Left cardiac atrium (tissue), 4 donors: ENCODE measurements around the gene DDA1. TPM values are rescaled to one million over a fixed set of nuclear protein-coding genes. Genes with fewer than 3 reads are reported as not detected.

Source experiments
- ATAC-seq, 2 donors: fragments of 200-7000 bp; cut with Tn5 transposase; one replicate each; pipeline ENCODE4 v1.9.1; 2020; ENCODE audit warnings: mild to moderate bottlenecking in 2 of 2, moderate library complexity in 2 of 2
- DNase-seq: peaks from one replicate; pipeline ENCODE4 v3.0.0-alpha.2; 2020
- intact Hi-C, 2 donors: fragments of 100-400 bp; cut with DNase I; formaldehyde crosslinking; loops; one replicate each; pipeline versions ENCODE4 v1.14.1 to v1.15.1; 2022 to 2023
- total RNA-seq, 2 donors: library from RNA; stranded (reverse); fragmentation: NEBNext Ultra II Directional; extraction: Animal tissue kit (Norgen Biotek cat#: 25700); gene quantifications; one replicate each; pipeline ENCODE4 v1.2.1, GENCODE V29; 2021
- donor health status: DM: no; HTN: yes; CAD: no.
- donor health status: DM: no; HTN: yes; CAD: no; lungs with severe emphysema.
- donor health status: DM: yes; HTN: yes; CAD: no.
- donor health status: Dilated cardiomyopathy.

Gene DDA1
- total RNA-seq, 2 donors from 2014 or later, result 27.5 to 33.3 TPM

DNA sequence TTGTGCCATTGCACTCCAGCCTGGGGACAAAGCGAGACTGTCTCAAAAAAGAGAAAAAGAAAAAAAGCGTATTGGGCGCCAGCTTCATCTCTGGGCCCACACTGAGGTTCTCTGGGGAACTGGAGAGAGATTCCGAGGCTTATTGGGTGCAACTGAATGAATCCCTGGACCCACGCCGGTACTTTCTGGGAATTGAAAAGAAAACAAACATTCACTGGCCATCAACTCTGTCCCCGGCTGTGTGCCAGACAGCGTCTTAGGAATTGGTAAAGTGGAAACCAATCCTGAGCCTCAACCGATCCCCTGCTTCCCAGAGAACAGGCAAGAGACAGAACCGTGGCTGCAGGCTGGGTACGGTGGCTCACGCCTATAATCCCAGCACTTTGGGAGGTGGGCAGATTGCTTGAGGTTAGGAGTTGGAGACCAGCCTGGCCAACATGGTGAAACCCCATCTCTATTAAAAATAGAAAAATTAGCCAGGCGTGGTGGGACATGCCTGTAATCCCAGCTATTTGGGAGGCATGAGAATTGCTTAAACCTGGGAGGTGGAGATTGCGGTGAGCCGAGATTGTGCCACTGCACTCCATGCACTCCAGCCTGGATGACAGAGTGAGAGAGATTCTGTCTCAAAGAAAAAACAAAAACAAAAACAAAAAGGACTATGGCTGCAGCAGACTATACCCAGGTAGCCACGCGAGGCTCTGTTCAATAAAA is 16.7 kb downstream of the DDA1 start:
- peak; percentile 72 for DNase-seq
- peak in 1 of 2 donors; percentile 67 for ATAC-seq

DNA sequence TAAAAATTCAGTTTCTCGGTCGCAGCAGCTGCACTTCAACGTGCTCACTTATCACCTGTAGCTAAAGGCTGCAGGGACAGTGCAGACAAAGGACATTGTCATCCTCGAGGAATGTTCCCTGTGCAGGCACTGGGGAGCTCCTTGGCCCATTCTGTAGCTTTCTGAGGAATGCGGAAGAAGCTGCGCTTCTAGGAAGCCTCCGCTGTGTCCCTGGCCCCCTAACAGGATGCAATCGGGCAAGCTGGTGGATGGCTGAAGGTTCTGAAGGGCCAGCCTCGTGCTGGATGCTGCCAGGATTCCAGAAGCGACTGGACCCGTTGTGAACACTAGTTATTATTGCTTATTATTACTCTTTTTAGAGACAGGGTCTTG is 17.2 kb downstream of the DDA1 start:
- ATAC-seq, result no peak
- intact Hi-C loops, result no loop called here
- no peak for DNase-seq

More for the DNA sequence above, 16.7 kb downstream of the DDA1 start:
- intact Hi-C loops, result no loop called here

DNA sequence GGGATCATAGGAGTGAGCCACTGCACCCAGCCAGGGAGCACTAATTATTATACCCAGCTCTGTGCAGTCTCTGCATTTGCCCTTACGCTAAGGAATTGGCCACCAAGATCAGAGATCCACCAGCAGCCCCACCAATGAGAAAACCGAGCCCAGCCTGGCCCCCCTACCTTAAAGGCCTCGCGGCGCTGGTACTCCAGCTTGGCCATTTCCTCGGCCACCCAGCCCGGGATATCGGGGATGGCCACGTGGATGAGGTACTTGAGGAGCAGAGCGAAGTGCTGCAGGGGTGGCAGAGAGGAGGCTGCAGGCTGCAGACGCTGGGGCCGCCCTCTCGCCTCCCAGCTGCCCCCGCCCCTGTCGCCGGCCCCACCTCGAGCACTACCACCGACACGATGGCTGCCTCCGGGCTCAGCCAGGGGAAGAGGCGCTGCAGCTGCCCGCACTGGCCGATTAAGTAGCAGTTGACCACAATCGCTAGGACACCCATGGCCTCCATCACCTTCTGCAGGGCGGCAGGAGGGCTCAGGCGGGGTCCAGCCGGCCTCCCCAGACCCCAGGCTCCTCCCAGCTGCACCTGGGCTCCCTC is 17.8 kb downstream of the DDA1 start:
- intact Hi-C loops, result no loop called here
- DNase-seq, result no peak
- no peak for ATAC-seq

DNA sequence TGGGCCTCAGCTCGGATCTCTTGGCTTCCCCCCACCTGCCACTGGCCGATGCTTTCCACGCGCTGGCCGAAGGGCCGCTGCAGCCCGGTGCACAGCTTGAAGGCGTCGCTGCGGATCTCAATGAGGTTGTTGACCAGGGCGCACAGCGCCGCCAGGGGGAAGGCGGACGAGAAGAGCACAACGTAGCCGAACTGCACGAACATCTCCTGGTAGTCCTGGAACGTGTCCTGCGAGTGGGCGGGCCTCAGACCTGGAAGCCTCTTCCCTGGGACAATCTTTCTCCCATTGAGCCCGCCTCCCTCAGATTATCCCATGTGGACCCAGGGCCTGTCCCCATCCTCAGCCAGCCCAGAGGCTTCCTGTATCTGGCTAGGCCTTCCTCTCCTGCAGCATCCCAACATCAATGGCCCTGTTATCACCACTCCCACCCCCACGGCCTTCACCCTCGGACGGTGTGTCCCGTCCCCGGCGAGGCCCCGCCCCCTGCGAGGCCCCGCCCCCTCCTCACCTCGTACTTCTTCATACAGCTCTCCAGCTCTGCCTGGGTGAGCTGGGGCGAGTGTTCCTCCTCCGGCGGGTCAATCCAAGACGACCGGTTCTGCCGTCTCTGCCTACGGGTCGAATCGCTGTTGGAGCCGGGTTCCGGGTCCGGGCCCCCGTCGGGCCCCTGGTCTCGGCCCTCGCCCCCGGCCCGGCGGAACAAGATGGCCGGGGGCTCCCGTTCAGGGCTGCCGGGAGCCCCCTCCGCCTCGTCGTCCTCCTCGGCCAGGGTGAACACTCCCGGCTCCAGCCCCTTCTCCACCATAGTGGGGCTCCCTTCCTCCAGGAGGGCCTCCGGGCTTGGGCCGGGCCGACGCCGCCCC is 18.5 kb downstream of the DDA1 start:
- DNase-seq (peak; percentile 79), ATAC-seq (peak; percentile 35 to 78)
- intact Hi-C loops, result no loop called here

DNA sequence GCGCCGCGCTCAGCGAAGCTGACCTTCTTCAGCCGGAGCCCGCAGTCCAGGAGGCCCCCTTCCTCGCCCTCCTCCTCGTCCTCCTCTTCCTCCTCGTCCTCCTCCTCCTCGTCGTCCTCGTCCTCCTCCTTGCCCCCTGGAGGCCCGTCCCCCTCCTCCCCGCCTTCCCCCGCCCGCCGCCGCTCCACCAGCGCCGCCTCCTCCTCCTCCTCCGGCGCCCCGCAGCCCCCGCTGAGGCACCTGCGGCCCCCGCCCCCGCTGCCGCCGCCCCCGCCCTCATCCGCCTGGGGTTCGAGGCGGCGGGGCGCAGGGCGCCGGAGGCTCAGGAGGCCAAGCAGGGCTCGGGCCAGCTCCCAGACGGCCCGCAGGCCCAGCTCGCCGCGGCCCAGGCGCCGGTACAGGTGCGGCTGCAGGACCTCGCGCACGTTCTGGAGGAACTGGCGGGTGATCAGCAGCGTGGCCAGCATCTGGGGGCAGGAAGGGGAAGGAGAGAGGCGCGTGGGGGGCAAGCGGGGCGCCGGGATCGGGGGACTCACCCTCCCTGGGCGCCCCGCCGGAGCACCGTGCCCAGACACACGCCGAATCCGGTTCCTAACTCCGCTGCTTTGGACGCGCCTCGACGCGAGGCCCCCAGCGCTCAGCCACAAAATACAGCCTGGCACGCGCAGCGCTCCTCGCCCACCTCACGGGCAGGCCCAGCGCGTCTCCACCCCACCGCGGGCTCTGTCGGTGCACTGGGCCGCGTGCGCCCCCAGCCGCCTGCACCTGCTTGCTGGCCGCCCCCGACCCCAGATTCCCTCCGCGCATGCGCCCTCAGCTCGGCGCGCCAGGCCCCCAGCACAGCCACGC is 19.4 kb downstream of the DDA1 start:
- intact Hi-C loops, result no loop called here
- ATAC-seq (peak in 1 of 2 donors; percentile 2), DNase-seq (no peak)

DNA sequence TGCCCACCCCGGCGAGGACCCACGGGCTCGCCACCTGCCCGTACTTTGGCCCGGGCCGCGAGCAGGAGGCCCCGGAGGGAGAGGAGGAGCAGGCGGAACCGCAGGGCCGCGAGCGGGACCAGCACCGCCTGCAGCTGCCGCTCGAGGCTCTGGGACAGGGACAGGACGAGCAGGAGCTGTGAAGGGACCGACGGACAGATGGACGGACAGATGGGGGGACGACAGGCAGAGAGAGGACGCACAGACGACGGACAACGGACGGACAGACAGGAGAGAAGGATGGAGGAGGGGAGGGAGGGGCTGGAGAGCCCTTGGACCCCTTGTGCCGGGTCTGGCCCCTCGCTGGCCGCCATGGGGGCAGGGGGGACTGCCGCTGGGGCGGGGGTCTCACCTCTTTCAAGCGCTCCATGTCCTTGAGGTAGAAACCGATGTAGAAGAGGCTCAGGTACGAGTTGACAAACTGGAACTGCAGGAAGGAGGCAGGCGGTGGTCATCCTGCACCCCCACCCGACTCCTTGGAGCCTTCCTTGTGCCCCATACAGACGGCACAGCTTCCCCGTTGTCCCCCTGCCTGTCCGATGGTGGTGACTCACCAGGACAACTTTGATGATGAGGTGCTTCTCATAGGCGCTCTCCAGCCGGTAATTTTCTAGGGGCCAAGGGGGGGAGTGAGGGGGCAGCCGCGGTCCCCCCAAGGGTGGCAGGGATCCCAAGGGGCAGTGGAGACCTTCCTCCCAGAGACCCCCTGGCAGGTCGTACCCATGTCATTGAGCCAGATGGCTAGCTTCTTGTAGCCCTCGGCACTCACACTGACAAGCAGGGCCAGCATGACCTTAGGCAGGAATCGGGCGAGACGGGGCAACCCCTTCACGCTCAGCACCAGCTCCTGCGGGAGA is 20.3 kb downstream of the DDA1 start:
- DNase-seq, result no peak
- ATAC-seq, result no peak
- intact Hi-C loops, result no loop called here

DNA sequence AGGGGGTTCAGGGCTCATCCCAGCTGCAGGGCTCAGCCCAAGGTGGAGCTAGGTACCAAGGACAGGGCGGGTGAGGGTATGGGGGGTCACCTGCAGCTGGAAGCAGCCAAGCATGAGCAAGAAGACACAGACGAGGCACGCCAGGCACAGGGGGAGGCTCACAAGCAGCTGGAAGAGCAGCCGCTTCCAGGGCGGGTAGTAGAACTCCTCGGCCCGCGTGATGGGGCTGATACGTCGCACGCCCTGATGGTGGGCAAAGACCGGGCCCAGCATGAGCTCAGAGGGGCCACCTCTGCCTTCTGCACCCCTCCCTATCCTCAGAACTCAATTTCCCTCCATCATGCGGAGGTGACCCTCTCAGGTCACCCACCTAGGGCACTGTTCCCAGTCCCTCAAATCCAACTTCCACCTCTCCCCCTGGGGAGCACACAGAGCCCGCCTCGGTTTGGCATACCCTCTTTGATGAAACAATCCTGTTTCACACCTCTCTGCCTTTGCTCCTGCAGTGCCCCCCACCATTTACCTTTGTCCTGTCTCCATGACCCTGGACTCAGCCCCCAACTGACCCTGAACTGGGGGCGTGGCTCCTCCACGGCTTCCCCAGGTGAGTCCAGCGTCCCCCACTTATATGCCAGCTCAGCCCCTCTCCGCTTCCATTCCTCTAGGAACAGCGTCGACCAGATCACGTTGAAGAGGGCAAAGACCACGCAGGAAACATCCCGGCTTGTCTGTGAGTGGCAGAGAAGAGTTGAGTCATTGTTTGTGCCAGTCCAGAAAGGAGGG is 21.1 kb downstream of the DDA1 start:
- DNase-seq (no peak), ATAC-seq (no peak)
- intact Hi-C loops, result no loop called here

DNA sequence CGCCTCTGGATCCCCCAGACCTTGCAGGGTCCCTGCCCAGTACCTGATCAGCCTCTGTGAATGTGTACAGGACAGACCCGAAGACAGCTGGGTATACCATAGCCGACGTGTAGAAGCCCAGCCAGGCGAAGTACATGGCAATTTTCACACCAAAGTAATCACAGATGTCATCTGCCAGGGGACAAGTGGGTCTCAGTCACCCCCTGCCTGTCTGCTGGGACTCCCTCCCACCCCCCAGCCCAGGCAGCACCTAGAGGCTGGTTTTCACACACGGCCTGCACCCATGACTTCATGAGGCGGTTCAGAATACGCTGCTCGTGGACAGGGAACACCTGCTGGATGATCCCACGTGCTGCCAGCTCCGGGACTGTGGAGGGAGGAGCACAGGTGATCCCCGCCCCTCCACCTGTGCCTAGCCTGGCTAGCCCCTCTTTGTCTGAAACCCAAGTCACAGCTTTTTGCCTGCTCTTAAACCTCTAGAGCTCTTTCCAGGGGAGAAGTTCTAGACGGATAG is 21.7 kb downstream of the DDA1 start:
- intact Hi-C loops, result no loop called here

DNA sequence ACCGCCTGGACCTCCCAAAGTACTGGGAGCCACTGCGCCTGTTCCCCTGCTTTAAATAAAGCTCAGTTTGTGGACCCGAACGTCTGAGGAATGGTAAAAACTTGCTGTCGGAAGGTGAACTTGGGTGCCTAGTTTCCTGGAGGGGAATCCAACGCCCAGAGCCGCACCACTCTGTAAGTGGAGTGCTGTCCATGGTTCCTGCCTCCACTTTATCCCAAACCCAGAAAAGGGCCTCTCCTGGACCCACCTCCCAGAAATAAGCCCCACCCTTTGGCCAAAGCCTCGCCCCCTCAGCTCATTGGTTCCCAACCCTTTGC is 23.0 kb downstream of the DDA1 start:
- intact Hi-C loops, result no loop called here
- ATAC-seq, result no peak
- no peak for DNase-seq

More for the DNA sequence above, 21.7 kb downstream of the DDA1 start:
- DNase-seq (no peak), ATAC-seq (no peak)

DNA sequence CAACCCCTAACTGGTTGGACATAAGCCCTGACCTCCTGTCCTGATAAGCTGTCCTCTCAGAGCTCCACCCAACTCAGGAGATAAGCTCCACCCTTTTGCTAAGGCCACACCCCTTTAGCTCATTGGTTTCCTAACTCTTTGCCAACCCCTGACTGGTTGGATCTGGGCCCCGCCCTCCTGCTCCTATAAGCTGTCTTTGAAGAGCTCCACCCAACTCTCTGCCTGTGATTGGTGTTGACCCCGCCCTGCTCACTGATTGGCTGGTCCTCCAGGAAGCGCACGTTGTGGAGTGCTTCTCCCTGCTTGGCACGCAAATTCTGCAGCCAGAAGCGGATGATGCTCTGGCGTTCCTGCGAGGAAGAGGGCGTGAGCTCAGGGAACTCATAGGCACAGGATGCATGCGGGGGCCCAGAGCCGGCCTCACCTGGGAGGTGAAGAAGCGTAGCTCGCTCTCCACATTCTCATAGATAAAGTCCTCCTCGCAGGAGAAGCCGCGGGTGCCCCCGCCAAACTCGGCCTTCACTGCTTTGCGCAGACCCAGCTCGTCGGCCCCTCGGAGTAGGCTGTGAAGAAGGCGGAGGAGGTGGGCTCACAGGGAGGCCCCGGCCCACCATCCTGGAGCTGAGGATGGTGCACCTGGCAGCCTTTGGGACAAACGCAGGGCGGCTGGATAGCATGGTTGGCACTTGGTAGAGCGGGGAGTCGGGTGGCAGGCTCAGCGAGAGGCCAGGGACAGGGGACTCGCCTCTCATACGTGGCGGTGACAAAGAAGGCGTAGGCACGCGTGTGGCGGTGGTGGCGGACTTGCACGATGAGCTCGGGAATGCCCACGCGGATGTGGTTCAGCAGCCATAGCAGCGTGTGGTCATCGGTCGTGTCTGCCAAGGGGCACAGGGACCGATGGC is 23.6 kb downstream of the DDA1 start:
- intact Hi-C loops, result no loop called here
- ATAC-seq, result no peak

DNA sequence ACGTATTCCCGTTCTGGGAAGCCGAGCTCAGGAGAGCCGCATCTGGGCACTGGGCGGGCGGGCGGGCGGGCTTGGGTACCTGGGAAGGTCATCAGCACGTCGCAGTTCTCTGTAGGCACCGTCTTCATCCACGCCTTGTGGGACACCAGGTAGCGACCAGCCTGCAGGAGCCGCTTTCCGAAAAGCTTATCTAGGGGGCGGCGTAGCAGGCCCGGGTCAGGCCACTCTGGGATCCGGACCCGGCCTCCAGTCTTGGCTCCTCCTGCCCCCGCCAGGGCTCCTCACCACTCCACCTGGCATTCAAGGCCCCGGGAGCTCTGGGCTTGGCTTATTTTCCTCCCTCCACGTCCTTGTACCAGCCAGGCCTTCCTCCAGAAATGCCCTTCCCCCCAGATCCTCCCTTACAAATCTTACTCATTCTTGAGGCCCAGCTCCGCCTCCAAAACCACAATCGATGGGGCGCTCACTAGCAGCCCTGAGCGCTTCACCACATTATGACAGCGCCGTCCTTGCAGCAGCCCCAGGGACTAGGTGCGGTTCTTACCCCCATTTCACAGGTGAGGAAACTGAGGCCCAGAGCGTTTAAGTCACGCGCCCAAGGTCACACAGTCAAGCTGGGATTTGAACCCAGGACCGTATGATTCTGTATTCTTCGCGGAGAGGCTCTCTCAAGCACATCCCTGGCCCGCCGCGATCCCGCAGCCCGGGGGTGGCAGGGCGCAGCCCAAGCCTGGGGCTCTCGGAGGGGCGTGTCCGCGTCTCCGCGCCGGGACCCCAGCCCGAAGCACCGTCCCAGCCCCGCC is 24.4 kb downstream of the DDA1 start:
- intact Hi-C loops, result no loop called here
- ATAC-seq (no peak), DNase-seq (no peak)

More for the DNA sequence above, 23.6 kb downstream of the DDA1 start:
- no peak for DNase-seq

DNA sequence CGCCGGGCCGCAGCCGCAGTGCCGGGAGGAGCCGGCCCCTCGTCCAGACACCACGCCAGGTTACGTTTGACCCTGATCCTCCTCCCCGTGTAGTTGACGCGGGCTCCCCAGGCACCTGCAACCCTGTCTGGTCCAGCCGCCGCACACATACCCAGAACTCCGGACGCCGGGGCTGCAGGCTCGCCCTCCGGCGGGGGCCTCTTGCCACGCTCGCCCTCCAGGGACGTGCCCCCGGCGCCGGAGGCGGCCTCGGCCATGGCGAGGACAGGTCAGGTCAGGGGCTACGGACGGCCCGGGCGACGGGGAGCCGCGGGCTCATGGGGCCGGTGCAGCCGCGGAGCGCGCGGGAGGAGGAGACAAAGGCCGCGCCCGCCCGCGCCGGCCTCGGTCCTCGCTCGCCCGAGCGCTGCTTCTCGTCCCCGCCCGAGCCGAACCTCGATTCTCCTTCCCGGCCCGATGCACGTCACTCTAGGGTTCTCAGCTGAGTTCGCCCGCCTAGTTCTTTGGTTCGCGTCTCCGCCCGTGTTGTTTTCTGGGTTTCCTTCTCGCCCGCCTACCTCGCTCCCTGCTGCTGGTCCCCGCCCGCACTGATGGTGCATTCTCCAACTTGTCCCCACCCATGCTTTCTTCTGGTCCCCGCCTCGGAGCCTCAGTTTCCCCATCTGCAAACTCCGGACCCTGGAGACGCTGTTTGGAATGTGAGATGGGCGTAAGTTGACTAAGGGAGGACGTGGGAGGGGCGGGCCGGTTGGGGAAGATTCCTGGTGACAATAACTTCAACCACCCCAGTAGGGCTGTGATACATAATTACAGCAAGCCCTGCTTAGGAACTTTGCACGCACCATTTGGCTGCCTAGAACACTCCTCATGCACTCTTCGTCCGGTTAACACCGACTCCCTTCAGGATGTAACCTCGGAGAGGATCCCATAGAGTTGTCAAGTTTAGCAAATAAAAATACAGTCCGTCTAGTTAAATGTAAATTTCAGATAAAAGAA is 25.3 kb downstream of the DDA1 start, which contains the start of gene ANO8:
Gene ANO8 (minus strand): TSS at position 442 of the 996 bp plus-strand sequence. CDS start 185 bp downstream, at position 257.
- intact Hi-C loops, result no loop called here
- DNase-seq (peak; percentile 96), ATAC-seq (peak; percentile 80 to 82)

DNA sequence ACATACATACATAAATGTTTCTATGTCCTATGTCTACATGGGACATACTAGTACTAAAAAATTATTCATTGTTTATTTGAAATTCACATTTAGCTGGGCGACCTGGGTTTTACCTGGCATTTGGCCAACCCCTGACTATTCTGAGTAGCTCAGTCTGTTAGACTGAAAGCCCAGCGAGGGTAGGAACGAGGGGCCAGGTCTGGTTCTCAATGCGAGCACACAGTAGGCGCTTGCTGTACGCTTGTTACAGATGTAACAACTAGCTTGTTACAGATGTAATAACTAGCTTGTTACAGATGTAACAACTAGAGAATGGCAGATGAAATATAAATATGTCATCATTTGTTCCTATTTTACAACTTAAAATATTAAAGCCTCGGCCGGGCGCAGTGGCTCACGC is 26.2 kb downstream of the DDA1 start:
- intact Hi-C loops, result no loop called here
- no peak for DNase-seq
- no peak for ATAC-seq
